Activated T-helper 1 cell treated with anti-CD3 and anti-CD28 coated beads, Interleukin-12 subunit alpha, Interleukin-12 subunit beta, Interleukin-2, Interleukin-4 antibody, amounts not matched to agents 30 ng/mL and 10 ng/mL and 1 ng/mL, durations not matched to agents 14 hours and 24 hours and 36 hours (primary cell): ENCODE measurements around the gene NDE1. TPM values are rescaled to one million over a fixed set of nuclear protein-coding genes. Genes with fewer than 3 reads are reported as not detected.

ENCODE experiments used
- total RNA-seq: library from RNA; stranded (reverse); gene quantifications from 2 replicates; pipeline ENCODE4 v1.2.3, GENCODE V29; 2022

NDE1 gene
- total RNA-seq, 1 donor from 2014 or later = 87.4 TPM

Other genes starting within 250 kb of the NDE1 start
- 16.0 and 17.4 TPM in 2 replicates for gene BMERB1, start 215.7 kb upstream of the NDE1 start, total RNA-seq
- gene MARF1, start 7.1 kb upstream of the NDE1 start, total RNA-seq = 58.8 and 58.9 TPM in 2 replicates
- gene MYH11, start 206.8 kb downstream of the NDE1 start, total RNA-seq = not detected in 2 replicates
- gene CEP20, start 238.4 kb downstream of the NDE1 start, total RNA-seq = 36.7 and 50.2 TPM in 2 replicates